Effector CD8-positive, alpha-beta T cell (primary cell): ENCODE measurements around the gene PLIN4.

Experiments used
- DNase-seq: peaks from one replicate; lab custom pipeline; 2025; lab: John Stamatoyannopoulos, UW

PLIN4 gene

DNA sequence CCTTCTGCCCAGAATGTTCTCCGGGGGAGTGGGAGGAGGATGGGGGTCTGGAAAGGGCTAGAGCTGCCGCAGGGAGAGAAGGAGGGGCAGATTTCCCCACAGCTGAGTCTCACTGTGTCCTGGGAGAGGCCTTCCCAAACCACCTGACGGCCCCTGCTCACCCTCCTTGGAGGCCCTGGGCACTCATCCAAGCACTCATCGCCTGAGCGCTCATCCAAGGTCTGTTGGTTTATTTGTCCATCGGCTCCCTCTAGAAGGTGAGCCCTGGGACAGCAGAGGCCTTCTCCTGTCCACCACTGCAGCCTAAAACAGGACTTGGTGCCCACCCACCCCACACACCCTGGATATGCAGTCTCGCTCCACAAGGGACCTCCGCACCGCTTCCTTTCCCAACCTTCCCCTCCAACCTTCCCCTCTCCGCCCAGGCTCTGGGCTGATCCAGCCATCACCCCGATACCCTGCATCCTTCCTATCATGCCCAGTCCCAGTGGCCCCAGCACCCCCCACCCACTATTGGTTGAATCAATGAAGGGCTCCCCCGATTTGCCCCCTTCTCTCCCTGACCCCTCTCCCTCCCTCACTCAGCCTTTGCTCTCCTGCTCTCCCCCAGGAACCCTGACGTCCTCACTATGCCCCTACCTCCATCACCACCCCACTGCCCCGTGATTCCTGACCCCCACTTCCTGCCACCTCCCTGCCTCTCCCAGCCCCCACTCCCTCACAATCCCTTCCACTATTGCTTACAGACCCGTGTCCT lies 62.4 kb downstream of the PLIN4 start:
- DNase-seq = no peak

DNA sequence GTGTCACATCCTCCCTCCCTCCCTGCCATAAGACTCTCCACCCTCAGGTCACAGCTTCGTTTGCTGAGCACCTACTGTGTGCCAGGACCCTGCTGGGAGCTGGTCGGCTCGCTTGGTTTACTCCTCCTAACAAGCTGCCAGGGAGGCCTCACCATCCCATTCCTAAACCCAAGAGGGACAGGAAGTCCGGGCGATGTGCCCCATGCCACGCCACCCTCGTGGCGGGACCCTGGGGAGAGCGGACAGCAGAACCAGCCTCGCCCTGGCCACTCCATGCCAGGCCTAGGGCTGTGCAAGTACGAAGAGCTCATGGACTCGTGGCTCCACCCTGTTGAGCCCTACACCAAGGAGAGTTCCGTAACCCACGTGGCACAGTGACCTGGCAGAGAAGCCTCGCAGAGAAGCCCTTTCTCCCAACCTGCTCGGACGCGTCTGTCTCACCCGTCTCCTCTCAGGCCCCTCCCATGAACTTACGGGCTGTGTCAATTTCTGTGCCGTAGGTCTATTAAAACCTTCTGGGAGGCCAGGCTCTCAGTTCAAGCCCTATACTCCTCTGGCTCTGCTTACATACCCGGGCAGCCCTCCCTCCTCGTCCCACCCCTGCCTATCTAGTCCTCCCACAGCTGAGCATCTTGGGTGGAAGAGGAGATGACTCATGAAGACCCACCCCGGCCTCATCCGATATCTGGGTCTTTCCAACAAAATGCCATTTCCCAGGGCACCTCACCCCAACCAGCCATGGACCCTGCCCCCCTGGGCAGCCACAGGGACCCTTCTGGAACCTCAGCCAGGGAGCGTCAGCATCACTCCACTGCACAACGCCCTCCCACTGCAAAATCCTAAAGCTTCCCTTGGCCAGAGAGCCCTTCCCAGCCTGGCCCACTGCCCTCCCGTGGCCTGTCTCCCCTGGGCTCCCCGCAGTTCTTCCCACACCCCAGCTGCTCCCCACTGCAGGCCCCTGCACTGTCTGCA lies 63.3 kb downstream of the PLIN4 start:
- DNase-seq = no peak

DNA sequence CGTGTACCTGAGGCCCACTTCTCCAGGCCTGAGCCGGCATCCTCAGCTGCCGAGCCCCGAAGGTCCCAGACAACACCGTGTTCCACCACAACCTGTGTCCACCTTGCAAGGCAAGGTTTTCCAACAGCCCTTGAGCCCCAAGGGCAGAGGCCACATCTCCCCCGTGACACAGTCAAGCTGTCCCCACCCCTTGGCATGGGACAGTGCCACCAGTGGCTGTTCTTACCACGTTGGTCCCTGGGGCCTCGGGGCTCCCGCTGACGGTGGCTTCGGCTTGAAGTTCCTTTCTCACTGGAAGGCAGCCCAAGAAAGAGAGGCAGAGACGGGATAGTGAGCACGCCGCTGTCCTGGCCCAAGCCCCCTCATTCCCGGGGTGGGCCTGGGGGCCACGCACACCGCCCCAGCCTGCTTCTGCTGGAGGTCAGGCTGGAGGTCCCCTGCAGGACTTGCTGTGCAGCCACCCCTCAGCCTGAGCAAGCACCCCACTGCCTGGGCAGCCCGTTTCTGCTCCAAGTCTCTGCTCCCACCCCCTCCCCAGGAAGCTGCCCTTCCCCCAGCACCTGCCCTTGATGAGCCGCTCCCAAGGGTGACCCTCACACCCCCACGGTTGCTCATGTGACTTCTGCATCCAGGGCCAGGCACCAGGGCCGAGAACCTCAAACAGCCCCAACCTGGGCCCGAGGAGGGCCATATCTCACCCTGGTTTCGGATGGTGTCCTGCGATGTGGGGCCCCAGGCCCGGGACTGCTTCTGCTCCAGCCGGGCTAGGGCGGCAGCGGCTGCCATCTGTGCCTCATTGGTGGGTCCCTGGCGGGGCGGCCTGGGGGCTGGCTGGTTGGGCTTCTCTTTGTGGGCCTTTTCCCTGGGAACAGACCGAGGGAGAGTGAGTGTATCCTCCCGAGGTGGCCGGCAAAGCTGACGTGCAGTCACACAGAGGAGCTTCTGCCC lies 64.8 kb downstream of the PLIN4 start:
- no peak for DNase-seq

DNA sequence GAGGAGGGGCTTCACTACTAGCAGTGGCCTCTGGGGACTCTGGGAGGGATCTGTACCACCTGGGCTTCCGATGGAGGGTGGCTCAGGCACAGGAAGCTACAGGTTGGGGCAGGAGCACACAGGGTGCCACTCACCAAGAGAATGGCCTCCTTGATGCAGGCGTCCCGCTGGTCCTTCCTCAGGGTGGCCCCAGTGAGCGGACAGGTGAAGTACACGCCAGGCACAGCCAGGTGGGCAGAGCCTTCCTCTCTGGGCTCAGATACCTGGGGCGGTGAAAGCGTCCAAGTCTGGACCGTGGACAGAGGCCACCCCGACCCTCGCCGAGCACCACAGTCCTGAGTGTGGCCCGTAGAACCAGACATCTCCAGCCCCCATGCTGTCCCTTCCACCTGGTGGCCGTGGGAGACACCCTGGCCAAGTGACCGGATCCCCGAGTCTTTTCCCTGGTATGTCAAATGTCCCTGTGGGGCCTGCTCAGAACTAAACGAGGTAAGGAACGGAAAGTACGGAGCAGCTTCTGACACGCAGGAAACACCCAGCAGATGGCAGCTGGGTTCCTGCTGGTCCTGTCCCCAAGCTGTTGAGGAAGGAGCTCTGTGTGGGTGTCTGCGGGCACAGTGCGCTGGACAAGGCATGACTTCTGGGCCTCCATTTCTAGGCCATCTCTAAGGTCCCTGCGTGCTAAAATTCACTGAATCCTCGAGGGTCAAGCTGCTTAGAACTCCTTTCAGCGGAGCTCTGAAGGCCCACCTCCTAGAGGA lies 65.9 kb downstream of the PLIN4 start:
- no peak for DNase-seq
